PC-3 (cell line): ENCODE data around the gene GTF3C6. TPM values are rescaled to one million over a fixed set of nuclear protein-coding genes. Genes with fewer than 3 reads are reported as not detected.

Source experiments
- ATAC-seq: fragments of 200-7000 bp; cut with Tn5 transposase; 2 replicates; pipeline ENCODE4 v1.9.1; 2020; ENCODE audit warnings: mild to moderate bottlenecking, moderate library complexity
- BruUV-seq: library from RNA; stranded (reverse); fragments of 400-500 nt; replicated peaks from 2 replicates; lab custom pipeline; 2021; lab: Mats Ljungman, UMichigan
- CTCF ChIA-PET: fragments of 300-600 bp; sonication (Branson Sonifier 250); formaldehyde crosslinking; loops from one replicate; lab custom pipeline; 2022; ENCODE audit warnings: antibody characterized with exemption; lab: Charles Lee
- POLR2A ChIA-PET: fragments of 300-600 bp; sonication (Branson Sonifier 250); formaldehyde crosslinking; loops from one replicate; lab custom pipeline; 2022; ENCODE audit warnings: antibody characterized with exemption; ENCODE audit not compliant: unreplicated experiment; lab: Charles Lee
- DNase-seq: peaks from one replicate; pipeline ENCODE4 v3.0.0-alpha.2; 2015
- H2AFZ ChIP-seq: fragments of 300-600 bp; sonication (generic); 2 replicates; pipeline ENCODE4 v1.6.0; 2016; ENCODE audit warnings: antibody characterized with exemption, low read length
- H3F3A ChIP-seq: fragments of 300-600 bp; sonication (generic); one replicate; pipeline ENCODE4 v1.6.0; 2017; ENCODE audit warnings: antibody characterized with exemption, low read length, control low read depth, mild to moderate bottlenecking; ENCODE audit not compliant: unreplicated experiment
- H3K27ac ChIP-seq: fragments of 300-600 bp; sonication (generic); 2 replicates; pipeline ENCODE4 v1.5.1; 2016; ENCODE audit warnings: mild to moderate bottlenecking, low read length
- H3K27me3 ChIP-seq: fragments of 300-600 bp; sonication (generic); 2 replicates; pipeline ENCODE4 v1.6.1; 2016; ENCODE audit warnings: low read length, mixed read lengths
- H3K36me3 ChIP-seq: fragments of 300-600 bp; sonication (generic); 2 replicates; pipeline ENCODE4 v1.6.1; 2016; ENCODE audit warnings: low read depth, mixed run types, low read length, mixed read lengths
- H3K4me1 ChIP-seq: fragments of 300-600 bp; sonication (generic); 2 replicates; pipeline ENCODE4 v1.5.1; 2016; ENCODE audit warnings: low read length; ENCODE audit not compliant: insufficient read depth
- H3K4me2 ChIP-seq: fragments of 300-600 bp; sonication (generic); 2 replicates; pipeline ENCODE4 v1.6.0; 2016; ENCODE audit warnings: low read length
- H3K4me3 ChIP-seq: fragments of 300-600 bp; sonication (generic); 2 replicates; pipeline ENCODE4 v1.5.1; 2016; ENCODE audit warnings: mild to moderate bottlenecking, low read length, mixed read lengths
- H3K79me2 ChIP-seq: fragments of 300-600 bp; sonication (generic); 2 replicates; pipeline ENCODE4 v1.6.1; 2017; ENCODE audit warnings: low read length, mixed read lengths
- H3K9ac ChIP-seq: fragments of 300-600 bp; sonication (generic); 2 replicates; pipeline ENCODE4 v1.6.0; 2016; ENCODE audit warnings: mild to moderate bottlenecking, low read length
- H3K9me2 ChIP-seq: fragments of 300-600 bp; sonication (generic); replicated peaks from 2 replicates; pipeline ENCODE4 v1.6.1; 2016; ENCODE audit warnings: mixed run types, low read length, mixed read lengths
- H3K9me3 ChIP-seq: fragments of 300-600 bp; sonication (generic); 2 replicates; pipeline ENCODE4 v1.6.1; 2016; ENCODE audit warnings: low read length, mixed read lengths
- H4K20me1 ChIP-seq: fragments of 300-600 bp; sonication (generic); 2 replicates; pipeline ENCODE4 v1.6.1; 2016; ENCODE audit warnings: low read length, mixed read lengths
- CTCF ChIP-seq: fragments of 300-600 bp; sonication (generic); conservative IDR thresholded peaks from 2 replicates; pipeline ENCODE4 v1.5.1; 2017; ENCODE audit warnings: antibody characterized with exemption, low read depth, mild to moderate bottlenecking, low read length
- EZH2 ChIP-seq: fragments of 300-600 bp; sonication (generic); IDR thresholded peaks from one replicate; pipeline ENCODE4 v1.6.1; 2017; ENCODE audit warnings: antibody characterized with exemption, mild to moderate bottlenecking, low read length; ENCODE audit not compliant: unreplicated experiment
- EZH2phosphoT487 ChIP-seq: fragments of 300-600 bp; sonication (generic); IDR thresholded peaks from 2 replicates; pipeline ENCODE4 v1.6.1; 2018; ENCODE audit warnings: mild to moderate bottlenecking, antibody characterized with exemption, low read length, borderline replicate concordance
- intact Hi-C: fragments of 100-400 bp; cut with micrococcal nuclease; formaldehyde crosslinking; loops from 2 replicates; pipeline ENCODE4 v1.9.0; 2023
- total RNA-seq: library from RNA; depleted of rRNA; stranded (reverse); fragments of >200 nt; gene quantifications from 2 replicates; pipeline ENCODE4 v1.2.3, GENCODE V29; 2014

GTF3C6 gene
- total RNA-seq, 1 experiment from 2014 or later: 59.2 TPM

- Histone ChIP-seq H3F3A (no peaks in the 10 kb centered on the region), H4K20me1 (no peaks in the 10 kb centered on the region), H3K4me3 (no peak overlapping the region), H3K27ac (no peak overlapping the region), H3K4me2 (no peak overlapping the region), H3K9ac (no peak overlapping the region), H3K36me3 (0 out of 2 replicates have a peak, but pooled peaks cover 5% of the 10 kb centered on the region), H3K27me3 (no peaks in the 10 kb centered on the region), H2AFZ (no peak overlapping the region), H3K4me1 (peaks cover 9% of the 10 kb centered on the region), H3K79me2 (peaks cover 36% of the 10 kb centered on the region), H3K9me2 (no peaks in the 10 kb centered on the region), H3K9me3 (no peaks in the 10 kb centered on the region)
- POLR2A ChIA-PET: no interaction called here
- no peak for TF ChIP-seq EZH2
- TF ChIP-seq CTCF: no peak
- no peak for TF ChIP-seq EZH2phosphoT487
- CTCF ChIA-PET: no interaction called here
- intact Hi-C loops: loop anchor here (2.0 kb wide), 1 partner anchor 22 kb away; the partner anchor contains the start of gene GTF3C6
- BruUV-seq: no TSS peak
- DNase-seq: no peak
- ATAC-seq: no peak
These were observed 22.1 kb downstream of the GTF3C6 start for GRCh38 chr6:110980648-110981047.

- intact Hi-C loops: loop anchor here (2.0 kb wide), 1 partner anchor 22 kb away; the partner anchor contains the start of gene GTF3C6
- Histone ChIP-seq H4K20me1 (no peaks in the 10 kb centered on the region), H3K4me2 (peak overlapping the region; percentile 92), H3K4me3 (peak overlapping the region; percentile 84), H3K27ac (no peak overlapping the region), H3K36me3 (peaks cover 10% of the 10 kb centered on the region; the same call in 1 of the 2 replicates), H3F3A (no peaks in the 10 kb centered on the region), H3K9me3 (no peaks in the 10 kb centered on the region), H3K27me3 (no peaks in the 10 kb centered on the region), H3K79me2 (peaks cover 40% of the 10 kb centered on the region), H2AFZ (peak overlapping the region; percentile 82; the same call in 1 of the 2 replicates), H3K9ac (peak overlapping the region; percentile 91), H3K4me1 (peaks cover 9% of the 10 kb centered on the region), H3K9me2 (no peaks in the 10 kb centered on the region)
- ChIA-PET POLR2A (interaction anchor here (0.6 kb wide), 1 partner anchor 23 kb away, joined by 6 read pairs; the partner anchor contains the start of gene GTF3C6), CTCF (no interaction called here)
- BruUV-seq: TSS peak; percentile 88
- ATAC-seq (no peak), DNase-seq (no peak)
- TF ChIP-seq EZH2phosphoT487: no peak
- no peak for TF ChIP-seq EZH2
- TF ChIP-seq CTCF: no peak
These were observed 22.7 kb downstream of the GTF3C6 start for GRCh38 chr6:110981202-110981600.

- ChIA-PET POLR2A (no interaction called here), CTCF (no interaction called here)
- Histone ChIP-seq H3K27me3 (no peaks in the 10 kb centered on the region), H3K9ac (no peak overlapping the region), H3K36me3 (peaks cover 19% of the 10 kb centered on the region), H2AFZ (no peak overlapping the region), H3K4me2 (no peak overlapping the region), H3F3A (no peaks in the 10 kb centered on the region), H3K9me3 (no peaks in the 10 kb centered on the region), H3K4me3 (no peak overlapping the region), H3K27ac (no peak overlapping the region), H4K20me1 (no peaks in the 10 kb centered on the region), H3K79me2 (peaks cover 7% of the 10 kb centered on the region; the same call in 1 of the 2 replicates), H3K4me1 (no peaks in the 10 kb centered on the region), H3K9me2 (no peaks in the 10 kb centered on the region)
- BruUV-seq: no TSS peak
- TF ChIP-seq CTCF: no peak; the same call in 1 of the 2 replicates
- no peak for TF ChIP-seq EZH2
- no peak for TF ChIP-seq EZH2phosphoT487
- intact Hi-C loops: no loop called here
- DNase-seq (no peak), ATAC-seq (no peak)
These were observed 32.5 kb downstream of the GTF3C6 start for GRCh38 chr6:110990840-110991576.
